ENCODE results near the gene CDK19.
"Not testable (repeated sequence)": the region's sequence is repeated elsewhere in the genome, so short reads cannot be mapped to it uniquely, and the experiment has no call there.

CDK19 gene

DNA sequence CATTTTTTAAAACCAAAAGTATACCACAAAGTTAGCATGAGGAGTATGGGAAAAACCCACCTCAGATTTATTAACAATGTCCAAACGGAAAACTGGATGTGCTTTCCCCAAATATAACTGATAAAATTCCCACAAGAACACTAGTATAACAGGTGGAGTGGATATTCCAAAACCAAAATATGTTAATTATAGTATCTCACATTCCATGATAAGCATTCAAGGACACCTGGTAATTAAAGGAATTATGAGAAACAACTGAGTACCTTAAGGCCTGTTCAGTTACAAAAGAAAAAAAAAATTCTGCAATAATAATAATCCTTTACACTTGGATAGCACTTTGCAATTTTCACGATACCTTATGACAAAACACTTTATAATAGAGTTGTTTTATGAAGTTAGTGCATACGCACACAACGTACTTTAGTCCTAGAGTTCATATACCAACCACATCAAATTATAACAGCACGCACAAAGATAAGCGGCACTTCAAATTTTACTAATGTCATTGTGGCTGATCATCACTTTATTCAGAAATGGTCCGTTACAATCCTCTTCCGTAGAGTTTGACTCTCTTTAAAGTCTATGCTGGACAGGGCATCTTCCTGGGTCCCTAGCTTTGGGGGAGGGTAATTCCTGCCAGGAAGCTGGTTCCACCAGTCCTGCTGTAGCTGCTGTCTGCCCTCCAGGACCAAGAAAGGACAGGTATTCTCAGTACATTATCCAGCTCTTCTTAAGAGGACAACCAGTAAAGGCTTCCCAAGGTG lies 1.7 kb downstream of the CDK19 start:
- peak; percentile 40 for DNase-seq

- DNase-seq, result no peak
Observed at GRCh38 chr6:110812719-110813118, 2.5 kb downstream of the CDK19 start.

- DNase-seq, result no peak
Observed at GRCh38 chr6:110810896-110811586, 4.2 kb downstream of the CDK19 start.

DNA sequence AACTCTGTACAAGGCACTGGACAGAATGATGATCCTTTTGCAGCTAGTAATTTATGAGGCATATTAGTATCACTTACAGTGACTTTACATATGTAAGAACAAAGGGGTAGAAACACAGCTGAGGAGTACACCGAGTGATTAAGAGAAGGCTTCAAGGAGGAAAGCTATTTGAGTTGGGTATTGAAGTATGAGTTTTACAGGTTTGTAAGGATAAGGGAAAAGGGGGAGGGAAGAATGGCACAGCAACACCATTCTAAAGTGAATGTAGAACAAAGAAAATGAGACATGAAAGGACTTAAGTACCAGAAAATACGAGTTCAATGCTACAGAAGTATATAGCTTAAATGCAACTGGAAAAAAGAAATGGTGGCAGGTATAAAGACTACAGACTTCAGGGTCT lies 5.5 kb downstream of the CDK19 start:
- DNase-seq, result no peak

- not testable (repeated sequence) for DNase-seq
Observed at GRCh38 chr6:110802175-110802574, 13.1 kb downstream of the CDK19 start.

DNA sequence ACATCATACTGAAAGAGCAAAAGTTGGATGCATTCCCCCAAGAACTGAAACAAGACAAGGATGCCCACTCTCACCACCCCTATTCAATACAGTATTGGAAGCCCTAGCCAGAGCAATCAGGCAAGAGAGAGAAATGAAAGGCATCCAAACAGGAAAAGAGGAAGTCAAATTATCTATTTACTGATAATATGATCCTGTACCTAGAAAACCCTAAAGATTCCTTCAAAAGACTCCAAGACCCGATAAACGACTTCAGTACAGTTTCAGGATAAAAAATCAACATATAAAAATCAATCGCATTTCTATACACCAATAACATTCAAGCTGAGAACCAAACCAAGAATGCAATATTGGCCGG lies 14.5 kb downstream of the CDK19 start:
- DNase-seq, result no peak

- DNase-seq, result no peak
Observed at GRCh38 chr6:110800196-110800838, 15.0 kb downstream of the CDK19 start.

DNA sequence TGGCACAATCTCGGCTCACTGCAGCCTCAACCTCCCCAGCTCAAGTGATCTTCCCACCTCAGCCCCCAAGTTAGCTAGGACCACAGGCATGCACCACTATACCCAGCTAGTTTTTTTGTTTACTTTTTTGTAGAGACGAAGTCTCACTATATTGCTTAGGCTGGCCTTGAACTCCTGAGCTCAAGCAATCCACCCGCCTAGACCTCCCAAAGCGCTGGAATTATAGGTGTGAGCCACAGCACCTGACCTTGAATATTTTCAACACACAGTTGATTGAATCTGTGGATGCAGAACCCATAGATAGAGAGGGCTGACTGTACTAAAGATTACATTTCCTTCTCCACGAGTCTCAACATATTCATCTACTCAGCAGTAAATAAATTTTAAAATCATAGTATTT lies 15.6 kb downstream of the CDK19 start:
- no peak for DNase-seq

- DNase-seq, result no peak
Observed at GRCh38 chr6:110799189-110799588, 16.1 kb downstream of the CDK19 start.

DNA sequence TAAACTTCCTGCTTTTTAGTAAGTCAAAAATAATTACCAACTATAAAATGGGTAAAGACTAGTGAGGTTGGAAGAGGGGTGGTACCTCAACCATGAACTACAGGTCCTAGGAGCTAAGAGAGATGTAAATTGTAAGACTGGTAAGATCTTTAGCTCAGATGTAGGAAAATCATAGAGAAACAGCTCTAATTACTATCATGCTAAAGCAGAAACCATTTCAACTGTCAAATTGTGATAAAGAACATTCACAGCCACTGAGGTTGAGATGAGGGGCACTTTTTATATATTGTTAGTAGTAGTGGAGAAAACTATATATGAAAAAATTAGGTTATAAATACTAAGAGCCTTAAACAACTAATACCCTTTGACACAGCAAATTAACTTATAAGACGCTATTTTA lies 20.0 kb downstream of the CDK19 start:
- no peak for DNase-seq

- DNase-seq, result no peak
Observed at GRCh38 chr6:110786696-110787095, 28.6 kb downstream of the CDK19 start.

DNA sequence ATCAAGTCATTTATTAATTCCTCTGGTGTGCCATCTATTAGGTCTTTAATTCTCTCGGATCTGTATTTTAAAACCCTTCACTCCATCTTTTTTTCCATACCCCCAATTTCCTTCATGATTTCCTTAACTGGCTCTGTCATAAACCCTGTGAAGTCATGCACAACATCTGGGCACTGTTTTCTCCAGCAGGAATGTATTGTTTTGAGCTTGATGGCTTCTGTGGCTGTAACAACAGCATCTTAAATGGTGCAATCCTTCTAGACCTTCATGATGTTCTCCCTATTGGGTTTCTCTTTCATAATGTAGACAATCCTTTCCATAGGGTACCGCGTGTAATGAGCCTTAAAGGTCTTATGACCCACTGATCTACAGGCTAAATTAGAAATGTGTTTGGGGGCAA lies 29.0 kb downstream of the CDK19 start:
- DNase-seq, result no peak

GRCh38 chr6:110784610-110784979 lies 30.7 kb downstream of the CDK19 start:
- DNase-seq, result no peak

GRCh38 chr6:110781522-110782214 lies 33.6 kb downstream of the CDK19 start:
- DNase-seq, result no peak

- no peak for DNase-seq
Observed at GRCh38 chr6:110778333-110778732, 36.9 kb downstream of the CDK19 start.

DNA sequence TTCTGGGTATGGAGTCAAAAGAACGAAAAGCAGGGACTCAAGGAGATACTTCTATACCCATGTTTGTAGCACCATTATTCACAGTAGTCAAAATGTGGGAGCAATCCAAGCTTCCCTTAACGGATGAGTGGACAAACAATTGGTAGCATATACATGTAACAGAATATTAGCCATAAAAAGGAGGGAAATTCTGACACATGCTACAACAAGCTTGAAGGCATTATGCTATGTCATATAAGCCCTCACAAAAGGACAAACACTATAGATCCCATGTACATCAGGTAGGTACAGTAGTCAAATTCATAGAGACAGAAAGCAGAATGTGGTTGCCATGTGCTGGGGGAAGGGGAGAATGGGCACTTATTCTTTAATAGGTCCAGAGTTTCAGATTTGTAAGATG lies 37.6 kb downstream of the CDK19 start:
- no peak for DNase-seq

- no peak for DNase-seq
Observed at GRCh38 chr6:110776413-110776812, 38.9 kb downstream of the CDK19 start.

DNA sequence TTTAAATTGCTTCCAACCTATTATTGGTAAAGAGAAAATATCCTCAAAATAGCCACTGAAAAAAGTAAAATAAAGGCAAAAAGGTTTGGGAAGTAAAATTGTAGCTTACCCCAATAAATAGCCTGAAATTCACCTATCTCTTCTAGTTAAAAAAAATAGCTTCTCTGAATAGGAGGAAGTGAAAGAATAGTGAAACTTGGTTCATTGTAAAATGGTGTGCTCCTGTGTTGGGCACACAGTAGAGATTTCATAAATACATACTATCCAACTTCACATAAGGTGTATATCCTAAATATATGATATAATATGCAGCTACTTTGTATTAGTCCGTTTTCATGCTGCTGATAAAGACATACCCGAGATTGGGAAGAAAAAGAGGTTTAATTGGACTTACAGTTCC lies 45.3 kb downstream of the CDK19 start:
- DNase-seq, result no peak

DNA sequence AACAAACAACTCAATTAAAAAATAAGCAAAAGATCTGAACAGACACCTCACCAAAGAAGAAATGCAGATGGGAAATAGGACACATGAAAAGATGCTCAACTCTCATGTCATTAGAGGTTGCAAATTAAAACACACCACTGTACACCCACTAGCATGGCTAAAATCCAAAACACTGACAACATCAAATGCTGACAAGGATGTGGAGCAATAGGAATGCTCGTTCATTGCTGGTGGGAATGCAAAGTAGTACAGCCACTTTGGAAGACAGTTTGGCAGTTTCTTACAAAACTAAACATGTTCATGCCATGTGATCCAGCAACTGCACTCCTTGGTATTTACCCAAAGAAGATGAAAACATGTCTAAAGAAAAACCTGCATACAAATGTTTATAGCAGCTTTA lies 47.2 kb downstream of the CDK19 start:
- no peak for DNase-seq

DNA sequence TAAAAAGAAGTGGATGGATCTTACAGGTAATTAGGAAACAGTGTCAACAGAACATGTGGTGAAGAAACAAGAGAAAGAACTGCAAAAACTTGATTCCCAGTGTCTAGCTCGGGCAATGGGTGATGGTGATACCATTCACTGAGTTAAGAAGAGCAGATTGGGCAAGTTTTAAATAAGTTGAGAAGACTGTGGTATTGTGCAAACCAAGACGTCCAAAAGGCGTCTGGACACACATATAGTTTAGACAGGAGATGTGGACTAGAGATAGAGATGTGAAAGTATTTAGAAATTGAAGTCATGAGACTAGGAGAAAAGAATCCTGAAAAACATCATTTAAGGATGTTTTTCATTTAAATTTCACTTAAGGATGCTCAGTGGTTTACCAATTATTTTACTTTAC lies 53.9 kb downstream of the CDK19 start:
- DNase-seq, result no peak

- no peak for DNase-seq
Observed at GRCh38 chr6:110760589-110760988, 54.7 kb downstream of the CDK19 start.

- not testable (repeated sequence) for DNase-seq
Observed at GRCh38 chr6:110760098-110760497, 55.2 kb downstream of the CDK19 start.

DNA sequence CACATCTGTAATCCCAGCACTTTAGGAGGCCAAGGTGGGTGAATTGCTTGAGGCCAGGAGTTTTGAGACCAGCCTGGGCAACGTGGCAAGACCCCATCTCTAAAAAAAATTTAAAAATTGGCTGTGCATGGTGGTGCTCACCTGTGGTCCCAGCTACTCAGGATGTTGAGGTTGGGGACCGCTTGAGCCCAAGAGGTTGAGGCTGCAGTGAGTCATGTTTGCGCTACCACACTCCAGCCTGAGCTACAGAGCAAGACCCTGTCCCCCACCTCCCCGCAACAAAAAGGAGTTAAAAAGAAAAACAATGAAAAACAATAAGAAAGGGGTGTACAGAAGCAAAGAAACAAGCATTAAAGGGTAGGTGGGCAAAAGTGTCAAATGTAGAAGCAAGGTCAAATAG lies 57.3 kb downstream of the CDK19 start:
- DNase-seq, result no peak

- DNase-seq, result no peak
Observed at GRCh38 chr6:110756817-110757216, 58.5 kb downstream of the CDK19 start.

Measured in NCI-H526 treated with DMSO at 0.1 percent for 48 hours (cell line).